RWPE1 (cell line): ENCODE results near the gene FGF19.

ENCODE experiments used
- CTCF ChIA-PET: fragments of 350-600 bp; sonication (Branson Sonifier 250); formaldehyde crosslinking; extraction: SDS; loops from one replicate; lab custom pipeline; 2021; lab: Yijun Ruan, JAX
- POLR2A ChIA-PET: fragments of 400-600 bp; formaldehyde crosslinking; extraction: SDS; loops from one replicate; lab custom pipeline; 2020; ENCODE audit warnings: antibody characterized with exemption; ENCODE audit not compliant: low non-redundant PET; lab: Yijun Ruan, JAX
- DNase-seq: peaks from one replicate; pipeline ENCODE4 v3.0.0; 2012; ENCODE audit warnings: low spot score
- H3K27ac ChIP-seq: fragments of 450-650 bp; 2 replicates; pipeline ENCODE4 v1.5.1; 2017
- CTCF ChIP-seq: fragments of 450-650 bp; conservative IDR thresholded peaks from 2 replicates; pipeline ENCODE4 v1.5.1; 2017; ENCODE audit warnings: low read depth, mild to moderate bottlenecking

FGF19 gene

GRCh38 chr11:69703768-69704507 is at the start of gene FGF19:
Gene FGF19, minus strand, starts transcription at chr11:69704022. Its CDS starts 146 bp downstream, at chr11:69703876.
- peak; percentile 26 for DNase-seq
- ChIA-PET CTCF (interaction anchor here (0.6 to 0.7 kb wide), 4 partner anchors 13 to 614 kb away, joined by 3 to 4 read pairs (median 3); no protein-coding TSS in a partner anchor), POLR2A (no interaction called here)
- no peak within 1 kb of the TSS for H3K27ac ChIP-seq
- TF ChIP-seq CTCF, result no peak

DNA sequence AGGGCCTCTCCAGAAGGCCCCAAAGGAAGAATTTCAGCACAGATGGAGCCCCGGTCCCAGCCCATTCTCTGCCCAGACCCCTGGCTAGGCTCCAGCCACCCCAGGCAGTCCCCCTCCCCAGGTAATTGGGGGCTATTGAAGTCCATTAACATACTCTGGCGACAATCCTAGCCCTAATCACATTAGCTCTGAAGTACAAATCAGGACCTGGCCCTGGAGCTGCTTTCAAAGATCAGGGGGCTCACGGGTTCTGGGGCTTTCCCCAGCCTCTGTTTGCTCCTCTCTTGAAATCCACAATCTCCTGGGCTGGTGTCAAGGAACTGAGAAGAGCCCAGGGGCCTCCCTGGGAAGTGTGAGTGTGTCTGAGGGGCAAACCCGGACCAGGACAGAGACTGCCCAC is 49.1 kb upstream of the FGF19 start:
- ChIA-PET POLR2A (no interaction called here), CTCF (interaction anchor here (0.6 kb wide), 1 partner anchor 191 kb away, joined by 4 read pairs; no protein-coding TSS in a partner anchor)
- H3K27ac ChIP-seq, result no peak overlapping the region
- no peak for TF ChIP-seq CTCF
- DNase-seq, result no peak

- no peak for TF ChIP-seq CTCF
- DNase-seq, result no peak
- ChIA-PET POLR2A (no interaction called here), CTCF (interaction anchor here (0.7 kb wide), 1 partner anchor 218 kb away, joined by 3 read pairs; no protein-coding TSS in a partner anchor)
- no peak overlapping the region for H3K27ac ChIP-seq
These were observed 47.2 kb upstream of the FGF19 start for GRCh38 chr11:69750875-69751597.

DNA sequence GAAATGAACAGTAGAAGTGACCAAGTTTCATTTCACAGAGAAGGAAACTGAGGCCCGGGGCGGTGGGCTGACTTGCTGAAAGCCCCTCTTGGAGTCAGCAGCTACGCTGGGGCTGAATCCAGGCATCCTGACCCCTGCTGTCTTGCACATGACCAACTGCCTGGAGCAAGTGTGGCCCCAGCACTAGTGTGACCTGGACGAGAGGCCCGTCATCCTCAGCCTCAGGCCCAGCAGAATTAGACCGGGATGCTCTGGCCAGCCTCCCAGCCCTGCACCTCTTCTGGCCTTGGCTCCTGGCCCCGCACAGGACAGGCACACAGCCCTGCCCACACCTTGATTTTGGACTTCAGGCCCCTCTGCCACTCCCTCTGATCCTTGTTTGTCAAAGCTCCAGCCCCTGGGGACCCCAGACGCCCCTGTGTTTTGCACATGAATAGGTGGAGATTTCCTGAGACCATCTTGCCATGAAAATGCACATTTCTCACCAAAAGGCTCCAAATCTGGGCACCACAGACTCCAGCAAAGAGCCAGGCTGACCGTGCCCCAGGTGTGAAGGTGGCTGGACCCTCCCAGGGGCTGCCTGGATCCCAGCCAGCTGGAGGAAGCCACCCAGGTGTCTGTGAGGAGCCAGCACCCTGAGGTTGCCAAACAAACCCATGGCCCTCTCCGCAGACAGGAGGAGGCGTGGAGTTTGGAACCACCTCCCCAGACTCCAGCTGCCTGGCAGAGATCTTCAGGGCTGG is 46.5 kb upstream of the FGF19 start:
- H3K27ac ChIP-seq, result no peak overlapping the region
- POLR2A ChIA-PET, result no interaction called here
- CTCF ChIA-PET, result no interaction called here

DNA sequence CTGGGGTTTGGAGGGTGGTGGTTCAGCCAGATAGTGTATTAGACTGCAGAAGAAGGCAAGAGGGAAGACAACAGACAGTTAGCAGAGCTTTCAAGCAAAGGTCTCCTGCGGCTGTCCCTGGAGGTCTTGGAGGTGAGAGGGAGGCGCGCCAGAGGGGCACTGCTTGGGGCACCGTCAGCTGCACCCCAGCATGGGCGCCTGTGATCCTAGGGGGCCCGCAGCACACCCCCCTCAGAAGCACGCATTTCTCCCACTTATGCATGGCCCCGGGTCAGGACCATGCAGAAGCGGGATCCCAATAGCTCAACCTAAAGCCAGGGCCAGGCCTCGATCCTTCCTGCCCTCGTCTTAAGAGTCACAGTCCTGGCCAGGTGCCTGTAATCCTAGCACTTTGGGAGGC is 44.8 kb upstream of the FGF19 start:
- ChIA-PET CTCF (no interaction called here), POLR2A (no interaction called here)
- no peak for TF ChIP-seq CTCF
- no peak overlapping the region for H3K27ac ChIP-seq
- no peak for DNase-seq

More for the DNA sequence above, 46.5 kb upstream of the FGF19 start:
- TF ChIP-seq CTCF, result no peak
- no peak for DNase-seq
